GM21576 (cell line): ENCODE results near the gene SCNN1A.
"Not testable (repeated sequence)": the region's sequence is repeated elsewhere in the genome, so short reads cannot be mapped to it uniquely, and the experiment has no call there.

ENCODE experiments used
- ATAC-seq: cut with Tn5 transposase; IDR thresholded peaks from one replicate; pipeline ENCODE4 v1.9.1; 2021; ENCODE audit warnings: mild to moderate bottlenecking, moderate library complexity; ENCODE audit not compliant: unreplicated experiment

Gene SCNN1A

DNA sequence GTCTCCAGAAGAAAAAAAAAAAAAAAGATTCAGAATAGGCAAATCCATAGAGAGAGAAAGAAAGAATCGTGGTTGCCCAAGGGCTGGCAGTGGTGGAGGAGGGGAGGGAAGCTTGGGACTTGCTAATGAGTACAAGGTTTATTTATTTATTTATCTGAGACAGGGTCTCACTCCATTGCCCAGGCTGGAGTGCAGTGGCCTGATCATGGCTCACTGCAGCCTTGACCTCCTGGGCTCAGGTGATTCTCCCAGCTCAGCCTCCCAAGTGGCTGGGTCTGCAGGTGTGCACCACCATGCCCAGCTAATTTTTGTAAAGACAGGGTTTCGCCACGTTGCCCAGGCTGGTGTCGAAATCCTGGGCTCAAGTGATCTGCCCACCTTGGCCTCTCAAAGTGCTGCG lies 23.7 kb downstream of the SCNN1A start:
- no peak for ATAC-seq

DNA sequence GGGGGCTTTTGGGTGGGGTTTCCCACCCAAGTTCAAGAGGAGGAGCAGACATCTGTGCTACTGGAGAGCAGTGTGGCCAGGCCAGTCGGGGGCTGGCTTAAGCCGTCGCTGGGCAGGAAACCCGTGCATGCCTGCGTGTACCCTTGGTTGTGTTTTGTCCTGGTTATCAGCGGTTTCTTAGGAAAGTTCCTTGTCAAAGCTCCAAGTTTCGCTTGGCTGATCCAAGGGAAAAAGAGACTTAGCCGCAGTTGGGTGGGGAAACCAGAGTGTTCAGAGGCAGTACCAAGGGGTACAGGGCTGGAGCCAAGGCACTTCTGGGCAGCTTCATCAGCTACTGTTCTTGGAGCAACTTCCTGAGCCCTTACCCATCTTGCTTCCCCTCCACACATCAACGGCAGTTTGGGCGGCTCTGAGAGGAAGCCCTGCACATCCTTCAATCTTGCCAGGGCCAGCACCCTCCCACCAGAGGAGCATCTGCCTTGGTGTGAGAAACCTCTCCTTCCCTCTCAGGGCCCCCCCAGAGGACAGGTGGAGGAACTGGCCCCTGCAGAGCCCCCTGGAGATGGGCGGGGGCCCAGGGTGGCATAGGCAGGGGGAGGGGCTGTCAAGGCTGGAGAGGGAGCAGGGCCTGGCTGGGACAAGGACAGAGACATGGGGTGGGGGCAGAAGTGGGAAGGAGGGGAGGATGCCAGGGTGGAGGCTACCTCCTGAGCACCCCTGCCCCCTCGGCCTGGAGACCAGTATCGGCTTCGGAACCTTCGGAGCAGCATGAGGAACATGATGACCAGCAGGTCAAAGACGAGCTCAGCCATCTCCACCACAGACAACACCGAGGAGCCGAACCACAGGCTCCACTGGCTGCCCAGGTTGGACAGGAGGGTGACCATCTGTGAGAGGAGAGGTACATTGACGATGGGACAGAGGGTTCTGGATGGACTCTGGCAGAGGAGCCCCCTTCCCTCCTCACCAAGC lies 27.7 kb downstream of the SCNN1A start:
- no peak for ATAC-seq

DNA sequence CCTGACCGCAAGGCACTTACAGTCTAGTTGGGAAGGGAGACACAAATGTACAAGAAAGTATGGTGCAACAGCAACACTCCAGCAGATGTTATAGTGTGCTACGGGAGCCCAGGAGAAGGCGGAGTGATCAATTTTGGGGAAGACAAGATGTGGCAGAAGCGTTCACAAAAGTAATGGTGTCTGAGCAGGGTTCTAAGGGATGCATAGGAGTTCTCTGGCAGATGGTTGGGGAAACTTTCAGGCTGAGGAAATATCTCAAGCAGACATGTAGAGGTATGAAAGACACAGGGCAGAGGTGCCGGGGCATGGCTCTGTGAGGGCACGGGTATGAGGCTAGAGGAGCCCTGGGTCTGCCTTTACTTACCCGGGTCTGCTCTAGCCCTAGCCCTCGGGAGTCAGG lies 28.4 kb downstream of the SCNN1A start:
- ATAC-seq: no peak

DNA sequence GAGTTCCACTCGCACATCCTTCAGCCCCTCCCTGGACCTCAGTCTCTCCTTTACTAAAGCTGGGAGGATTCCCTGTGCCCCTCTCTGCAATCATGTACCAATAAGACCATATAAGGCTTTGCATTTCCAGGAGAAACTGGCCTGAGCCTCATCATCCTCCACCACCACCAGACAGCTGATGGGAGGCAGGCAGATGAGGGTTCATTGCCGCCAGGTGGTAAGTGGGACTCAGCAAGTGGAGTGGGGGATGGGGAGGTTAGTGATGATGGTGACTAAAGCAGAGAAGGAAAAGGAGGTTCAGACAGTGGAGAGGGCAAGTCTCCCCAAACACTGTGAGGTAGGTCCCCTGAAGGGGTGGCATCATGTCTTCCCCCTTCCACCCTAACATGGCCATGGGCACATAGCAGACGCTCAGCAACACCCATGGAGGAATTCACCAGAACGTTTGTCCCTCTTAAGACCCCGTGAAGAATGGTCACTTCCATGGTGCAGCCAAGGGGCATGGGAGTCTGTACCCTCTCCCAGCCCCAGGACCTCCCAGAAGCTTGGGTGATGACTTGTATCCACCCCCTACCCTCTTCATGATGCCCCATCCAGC lies 29.0 kb downstream of the SCNN1A start:
- no peak for ATAC-seq

DNA sequence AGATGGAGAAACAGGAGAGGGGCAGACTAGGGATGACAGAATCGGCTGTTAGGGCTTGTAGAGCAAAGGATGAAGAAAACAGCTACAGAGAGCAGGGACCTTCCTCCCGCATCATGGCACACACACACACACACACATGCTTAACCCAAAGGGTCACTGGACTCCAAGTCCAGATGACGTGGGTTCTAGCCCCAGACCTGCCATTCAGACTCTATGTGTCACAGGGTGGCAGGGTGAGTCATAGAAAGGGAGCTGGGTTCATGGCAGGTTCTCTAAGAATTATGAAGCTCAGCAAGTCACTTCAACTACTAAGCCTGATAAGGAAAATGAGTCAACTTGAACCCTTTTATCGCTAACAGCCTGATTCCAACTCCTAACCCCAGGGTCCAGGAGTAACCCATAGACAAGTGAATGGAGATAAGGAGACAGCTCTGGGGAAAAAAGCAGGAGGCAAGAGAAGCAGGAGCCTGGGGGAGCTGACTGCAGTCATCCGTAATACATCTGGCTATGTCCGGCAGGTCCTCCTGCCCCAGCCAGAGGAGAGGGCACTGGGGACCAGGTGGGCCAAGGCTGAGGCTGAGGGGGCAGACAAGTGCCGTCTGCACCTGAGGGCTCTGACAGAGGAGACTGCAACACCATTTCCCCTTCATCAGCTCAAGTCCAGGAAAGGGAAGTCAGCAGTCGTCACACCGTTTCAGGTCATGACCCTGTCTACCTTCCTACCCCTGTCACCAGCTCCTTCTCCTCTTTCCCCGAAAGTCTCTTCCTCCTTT lies 29.9 kb downstream of the SCNN1A start:
- ATAC-seq: no peak

DNA sequence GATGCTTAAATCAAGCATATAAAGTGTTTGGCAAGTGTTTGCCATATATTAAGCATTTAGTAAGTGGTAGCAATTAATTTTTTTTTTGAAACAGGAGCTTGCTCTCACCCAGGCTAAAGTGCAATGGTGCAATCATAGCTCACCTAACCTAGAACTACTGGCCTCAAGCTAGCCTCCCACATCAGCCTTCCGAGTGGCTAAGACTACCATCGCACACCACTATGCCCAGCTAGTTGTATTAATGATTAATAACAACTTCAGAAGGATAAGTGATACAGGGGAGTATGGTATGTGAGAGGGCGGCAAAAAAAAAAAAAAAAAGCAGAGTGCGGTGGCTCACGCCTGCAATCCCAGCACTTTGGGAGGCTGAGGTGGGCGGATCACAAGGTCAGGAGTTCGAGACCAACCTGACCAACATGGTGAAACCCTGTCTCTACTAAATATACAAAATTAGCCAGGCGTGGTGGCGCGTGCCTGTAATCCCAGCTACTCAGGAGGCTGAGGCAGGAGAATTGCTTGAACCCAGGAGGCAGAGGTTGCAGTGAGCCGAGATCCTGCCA lies 31.2 kb downstream of the SCNN1A start:
- ATAC-seq: not testable (repeated sequence)

DNA sequence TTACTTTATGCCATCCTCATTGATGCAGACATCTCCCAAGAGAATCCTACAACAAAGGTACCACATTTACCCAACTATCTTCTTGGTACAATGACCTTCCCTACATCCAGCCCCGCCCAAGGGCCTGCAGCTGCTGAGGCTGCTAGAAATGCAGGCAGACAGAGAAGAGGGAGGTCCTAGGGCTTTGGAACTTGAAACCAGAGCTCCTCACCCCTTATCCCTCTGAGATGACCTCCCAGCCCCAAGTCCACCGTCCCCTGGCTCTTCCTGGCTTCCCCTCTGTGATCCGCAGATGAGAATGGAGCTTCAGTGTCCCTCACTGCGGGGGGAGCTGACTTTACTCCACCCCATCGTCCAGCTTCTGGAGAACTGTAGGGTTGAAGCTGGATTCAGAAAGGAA lies 31.8 kb downstream of the SCNN1A start:
- no peak for ATAC-seq

DNA sequence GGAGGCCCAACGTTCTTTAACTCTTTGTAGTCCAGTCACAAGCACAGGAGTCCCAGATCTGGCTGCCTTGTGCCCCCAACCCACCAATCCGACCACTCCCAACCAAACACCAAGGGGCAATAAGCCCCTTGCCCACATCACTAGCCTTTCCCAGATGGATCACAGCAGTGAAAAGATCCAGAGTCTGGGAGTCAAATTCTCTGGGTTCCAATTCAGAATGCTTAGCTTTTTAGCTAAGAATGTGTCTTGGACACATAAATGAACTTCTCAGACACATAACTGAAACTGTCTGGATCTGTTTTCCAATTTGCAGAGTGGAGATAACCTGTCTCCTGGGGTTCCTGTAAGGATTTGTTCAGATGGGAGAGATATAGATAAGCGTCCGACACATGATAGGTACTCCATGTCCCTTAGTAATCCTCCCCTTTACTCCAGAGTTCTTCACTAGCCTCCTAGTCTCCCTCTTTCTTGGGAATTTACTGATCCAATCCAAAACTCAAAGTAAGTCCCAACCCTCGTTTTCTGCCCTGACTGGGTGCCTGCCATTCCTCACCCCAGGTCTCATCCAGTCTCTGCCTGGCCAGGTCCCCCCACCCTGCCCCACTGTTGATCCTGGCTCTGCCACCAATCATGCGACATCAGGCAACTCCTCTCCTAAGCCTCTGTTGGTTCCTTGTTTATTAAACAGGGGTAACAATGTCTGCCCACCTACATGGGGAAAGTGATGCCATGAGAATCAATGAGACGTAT lies 33.0 kb downstream of the SCNN1A start:
- ATAC-seq: no peak

DNA sequence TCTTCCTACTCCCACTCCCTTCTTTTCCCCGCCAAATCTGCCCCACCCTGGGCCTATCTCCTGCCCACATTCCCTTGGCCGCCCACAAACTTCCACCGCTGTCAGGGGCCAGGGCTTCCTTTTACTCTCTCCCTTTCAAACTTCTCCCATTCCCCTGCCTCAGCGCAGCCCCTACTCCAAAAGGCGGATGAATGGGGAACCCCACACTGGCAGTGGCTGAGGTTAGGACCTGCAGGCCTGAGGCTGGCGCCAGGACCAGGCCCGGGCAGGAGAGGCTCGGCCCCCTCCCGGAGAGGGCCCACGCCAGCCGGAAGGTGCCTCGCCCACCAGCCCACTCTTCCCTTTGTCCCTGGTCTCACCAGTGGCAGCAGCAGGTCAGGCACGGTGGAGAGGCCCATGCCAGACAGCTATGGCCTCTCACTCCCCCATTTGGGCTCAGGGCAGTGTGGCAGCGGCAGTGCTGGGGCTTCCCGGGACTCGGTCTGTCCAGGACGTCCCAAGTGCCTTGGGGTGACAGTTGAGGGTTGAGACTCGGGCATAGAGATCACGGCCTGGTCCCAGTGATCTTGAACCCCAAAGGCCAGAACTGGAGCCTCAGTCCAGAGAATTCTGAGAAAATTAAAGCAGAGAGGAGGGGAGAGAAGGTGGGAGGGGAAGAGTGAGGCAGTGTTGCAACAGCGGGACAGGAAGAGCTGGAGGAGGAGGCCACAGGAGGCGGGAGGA lies 33.8 kb downstream of the SCNN1A start, which contains the start of gene TNFRSF1A:
Gene TNFRSF1A (minus strand): TSS at position 660 of the 723 bp plus-strand sequence. CDS start 262 bp downstream, at position 398.
- ATAC-seq: no peak

DNA sequence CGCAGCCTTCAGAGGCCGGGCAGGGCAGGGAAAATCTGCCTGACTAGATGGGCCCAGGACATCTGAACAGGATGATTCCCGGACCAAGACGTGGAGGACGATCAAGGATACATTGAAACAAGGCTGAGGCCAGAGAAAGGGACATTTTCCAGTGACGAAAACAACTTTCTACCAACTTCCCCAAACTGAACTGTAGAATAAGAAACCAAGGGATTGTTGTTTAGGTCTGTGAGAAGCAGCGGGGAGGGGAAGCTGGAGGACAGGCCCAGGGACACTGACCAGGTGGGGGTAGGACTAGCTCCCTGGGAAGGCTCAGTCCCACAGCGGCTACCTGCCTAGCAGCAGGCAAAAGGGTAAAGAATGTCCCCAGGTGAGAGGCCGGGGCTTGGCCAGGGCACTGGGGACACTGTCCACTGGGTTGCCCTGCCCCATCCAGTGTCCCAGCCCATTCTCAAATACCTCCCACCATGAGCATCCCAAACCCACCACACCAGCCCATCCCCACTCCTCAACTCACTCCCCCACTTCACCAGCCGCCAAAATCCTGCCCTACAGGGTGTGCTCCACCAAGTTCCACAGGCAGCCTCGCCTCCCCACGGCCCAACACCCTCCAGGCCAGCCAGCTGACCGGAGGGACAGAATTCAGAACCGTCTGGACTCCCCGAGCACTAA lies 34.5 kb downstream of the SCNN1A start:
- ATAC-seq: no peak

DNA sequence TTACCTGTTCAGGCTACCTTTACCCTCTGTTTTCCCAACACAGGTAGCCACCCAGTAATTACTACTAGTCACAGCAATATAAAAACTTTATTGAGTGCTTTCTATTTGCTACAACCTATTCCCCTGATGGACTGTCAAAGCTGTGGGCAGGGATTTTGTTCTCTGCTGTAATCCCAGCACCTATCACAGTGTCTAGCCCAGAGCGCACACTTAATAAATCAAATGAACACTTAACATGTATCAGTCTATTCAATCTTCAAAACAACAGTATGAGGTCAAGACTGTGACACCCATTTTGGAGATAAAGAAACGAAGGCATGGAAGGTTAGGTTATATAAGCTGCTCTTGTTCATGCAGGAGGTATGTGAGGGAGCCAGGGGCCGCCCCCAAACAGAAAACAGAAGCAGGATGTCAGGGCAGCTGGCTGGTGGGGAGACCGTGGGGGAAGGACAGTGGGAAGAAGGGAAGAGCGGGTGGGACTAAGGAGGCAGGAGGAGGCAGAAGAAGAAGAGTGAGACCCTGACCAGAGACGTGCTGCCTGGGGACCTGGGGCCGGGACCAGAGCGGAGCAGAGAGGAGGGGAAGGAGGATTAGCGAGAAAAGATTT lies 35.2 kb downstream of the SCNN1A start:
- no peak for ATAC-seq

DNA sequence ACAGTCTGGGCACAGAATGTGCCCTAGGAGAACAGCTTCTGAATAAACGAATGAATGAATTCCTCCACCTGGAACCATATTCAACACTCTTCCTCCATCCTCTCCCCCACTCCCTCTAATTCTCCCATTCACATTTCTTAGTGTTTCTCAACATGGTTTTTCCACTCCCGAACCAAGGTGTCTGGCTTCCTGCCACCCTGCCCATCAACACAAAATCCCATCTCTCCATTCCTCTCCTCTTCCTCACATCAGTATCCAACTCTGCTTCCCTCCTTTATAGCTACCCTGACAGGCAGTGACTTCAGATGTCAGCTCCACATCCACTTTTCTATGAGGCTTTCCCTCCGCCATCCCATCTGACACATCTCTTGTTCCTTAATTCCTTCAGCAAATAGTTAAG lies 36.4 kb downstream of the SCNN1A start:
- ATAC-seq: no peak

DNA sequence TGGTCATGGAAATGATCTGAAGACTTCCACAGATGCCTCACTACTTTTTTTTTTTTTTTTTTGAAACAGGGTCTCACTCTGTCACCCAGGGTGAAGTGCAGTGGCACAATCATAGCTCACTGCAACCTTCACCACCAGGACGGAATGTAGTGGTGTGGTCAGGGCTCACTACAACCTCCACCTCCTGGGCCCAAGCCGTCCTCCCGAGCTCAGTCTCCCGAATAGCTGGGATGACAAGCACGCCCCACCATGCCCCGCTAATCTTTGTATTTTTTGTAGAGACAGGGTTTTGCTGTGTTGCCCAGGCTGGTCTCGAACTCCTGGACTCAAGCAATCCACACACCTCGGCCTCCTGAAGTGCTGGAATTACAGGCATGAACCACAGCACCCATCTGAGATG lies 36.8 kb downstream of the SCNN1A start:
- ATAC-seq: not testable (repeated sequence)

DNA sequence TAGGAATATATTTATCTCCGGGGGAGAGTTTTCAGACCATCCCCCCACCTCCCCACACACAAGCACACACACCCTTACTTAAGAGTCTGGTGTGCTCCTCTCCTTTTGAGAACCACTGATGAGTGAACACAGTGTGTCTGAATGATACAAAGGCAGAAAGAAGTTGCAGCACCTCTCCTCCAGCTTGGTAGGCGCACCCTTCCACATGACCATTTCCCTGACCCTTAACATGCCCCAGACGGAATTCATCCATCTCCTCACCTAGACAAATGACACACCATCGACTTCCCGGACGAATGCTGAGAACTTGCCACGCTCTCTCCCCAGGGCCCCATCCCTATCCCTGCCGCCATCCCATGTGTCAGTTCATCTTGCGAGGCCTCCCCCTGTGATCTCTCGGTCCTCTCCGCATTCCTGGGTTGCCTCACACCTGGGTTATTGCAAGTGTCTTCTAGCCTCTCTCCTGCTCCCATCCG lies 37.4 kb downstream of the SCNN1A start:
- ATAC-seq: no peak

DNA sequence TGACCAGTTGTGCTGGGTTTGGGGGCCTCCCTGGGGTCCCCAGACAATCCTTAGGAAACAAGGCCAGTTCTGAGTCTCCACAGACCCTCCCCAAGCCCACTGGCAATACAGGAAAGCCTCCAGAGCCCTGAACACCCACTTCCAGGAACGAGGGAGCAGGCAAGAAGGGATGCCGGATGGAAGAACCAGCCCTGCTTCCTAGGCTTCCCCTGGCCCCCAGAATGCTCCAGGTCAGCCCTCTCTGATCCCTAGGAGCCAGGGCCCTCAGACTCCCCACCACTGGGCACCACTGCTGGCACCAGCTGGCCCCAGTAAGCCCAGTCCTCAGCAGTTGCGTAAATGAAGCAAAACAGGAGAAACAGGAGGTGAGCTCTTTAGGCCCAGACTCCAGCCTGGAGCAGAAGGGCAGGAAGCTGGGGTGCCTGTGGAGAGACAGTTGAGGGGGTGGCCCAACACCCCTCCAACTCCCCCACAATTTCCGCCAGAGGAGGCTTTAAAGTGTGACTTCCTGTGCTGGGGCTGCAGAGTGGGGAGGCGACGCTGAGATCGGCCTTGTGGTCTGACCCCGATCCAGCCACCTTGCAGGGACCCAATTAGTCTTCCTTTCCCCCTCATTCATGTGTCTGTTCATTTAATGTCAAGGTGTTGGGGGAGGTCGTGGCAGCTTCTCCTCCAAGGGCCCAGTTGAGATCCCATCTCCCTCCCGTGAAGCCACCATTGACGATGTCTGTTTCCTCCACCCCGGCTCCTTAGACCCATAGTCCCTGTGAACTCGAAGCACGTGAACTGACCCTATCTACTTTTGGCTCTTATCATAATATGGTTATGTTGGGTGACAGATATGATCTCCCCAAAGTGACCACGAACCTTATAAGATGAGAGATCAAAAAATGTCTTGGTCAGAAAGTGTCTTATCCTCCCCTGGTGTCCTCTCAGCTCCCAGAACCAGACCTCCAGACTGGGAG lies 38.2 kb downstream of the SCNN1A start:
- ATAC-seq: no peak

DNA sequence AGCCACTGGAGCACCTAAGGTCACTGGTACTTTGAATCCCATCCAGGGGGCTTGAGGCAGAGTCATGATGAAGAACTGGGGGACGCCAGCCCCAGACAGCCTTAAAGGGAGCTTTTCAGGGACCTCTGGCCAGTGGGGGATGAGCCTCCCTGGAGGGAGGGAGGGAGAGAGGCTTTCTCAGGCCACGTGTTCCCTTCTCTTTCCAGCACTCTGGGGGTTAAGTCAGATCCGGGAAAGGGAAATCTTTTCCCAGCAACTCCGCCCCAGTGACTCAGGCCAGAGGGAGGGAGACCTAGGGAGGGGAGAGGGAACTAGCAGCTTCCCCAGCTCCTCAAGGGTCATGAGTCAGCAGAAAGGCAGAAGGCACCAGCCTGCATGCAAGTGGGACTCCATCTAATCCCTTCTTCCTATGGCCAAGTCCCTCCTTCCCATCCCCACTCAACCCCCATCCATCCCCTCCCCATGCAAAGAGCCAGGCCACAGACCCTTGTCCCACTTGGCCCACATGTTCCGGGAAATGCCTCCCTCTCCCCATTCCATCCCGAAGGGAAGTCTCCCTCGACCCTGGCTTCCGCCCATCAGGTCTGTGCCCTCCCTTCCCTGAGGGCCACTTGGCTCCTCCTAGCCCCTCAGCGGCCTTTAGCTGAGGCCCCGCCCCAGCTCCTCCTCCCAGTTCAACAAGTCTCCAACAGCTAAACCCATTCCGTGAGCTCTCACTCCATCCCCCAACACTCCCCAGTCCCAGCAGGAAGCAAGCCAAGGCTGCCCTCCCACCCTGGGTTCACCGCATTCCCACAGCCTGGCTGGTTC lies 39.1 kb downstream of the SCNN1A start:
- ATAC-seq: peak; percentile 10
